Measurements from ENCODE around the gene SLC32A1. TPM values are rescaled to one million over a fixed set of nuclear protein-coding genes. Genes with fewer than 3 reads are reported as not detected.

SLC32A1 gene
- total RNA-seq, 1 experiment from 2014 or later, result not detected

GRCh38 chr20:38731738-38732113, 7.4 kb downstream of the SLC32A1 start:
- Mint-ChIP-seq H3K4me1 (ENCODE audit: low read depth, unreplicated experiment) (peaks cover 22% of the 10 kb centered on the region), H3K36me3 (ENCODE audit: insufficient read depth, unreplicated experiment) (peaks cover 13% of the 10 kb centered on the region), H3K27ac (ENCODE audit: unreplicated experiment) (no peak overlapping the region), H3K4me3 (ENCODE audit: low read depth, unreplicated experiment) (peak overlapping the region; percentile 58), H3K9me3 (ENCODE audit: low read depth, unreplicated experiment) (no peaks in the 10 kb centered on the region), H3K27me3 (ENCODE audit: unreplicated experiment) (peaks cover 100% of the 10 kb centered on the region)
- no peak for DNase-seq
- intact Hi-C loops (cut with micrococcal nuclease; ENCODE audit: unreplicated experiment), result loop anchor here (5.0 kb wide), 2 partner anchors 84 to 161 kb away; no protein-coding TSS in a partner anchor
- TF ChIP-seq CTCF (IDR thresholded peaks at IDR 0.05; ENCODE audit: unreplicated experiment), result no peak
- CTCF ChIA-PET, result interaction anchor here (0.6 kb wide), 1 partner anchor 287 kb away, joined by 4 read pairs; no protein-coding TSS in a partner anchor
- no TSS peak for BruUV-seq (replicated peaks)

- TF ChIP-seq CTCF (IDR thresholded peaks at IDR 0.05; ENCODE audit: unreplicated experiment), result no peak
- H3K27ac Mint-ChIP-seq (ENCODE audit: unreplicated experiment), result no peak overlapping the region
- H3K36me3 Mint-ChIP-seq (ENCODE audit: insufficient read depth, unreplicated experiment), result peaks cover 13% of the 10 kb centered on the region
- CTCF ChIA-PET, result interaction anchor here (0.6 kb wide), 1 partner anchor 344 kb away, joined by 3 read pairs; no protein-coding TSS in a partner anchor
- peaks cover 22% of the 10 kb centered on the region for H3K4me1 Mint-ChIP-seq (ENCODE audit: low read depth, unreplicated experiment)
- peaks cover 97% of the 10 kb centered on the region for H3K27me3 Mint-ChIP-seq (ENCODE audit: unreplicated experiment)
- no peaks in the 10 kb centered on the region for H3K9me3 Mint-ChIP-seq (ENCODE audit: low read depth, unreplicated experiment)
- intact Hi-C loops (cut with micrococcal nuclease; ENCODE audit: unreplicated experiment), result loop anchor here (5.0 kb wide), 2 partner anchors 86 to 159 kb away; no protein-coding TSS in a partner anchor
- no peak for DNase-seq
- no peak overlapping the region for H3K4me3 Mint-ChIP-seq (ENCODE audit: low read depth, unreplicated experiment)
- no TSS peak for BruUV-seq (replicated peaks)
These were observed 8.7 kb downstream of the SLC32A1 start for GRCh38 chr20:38732981-38733380.

- no peak for TF ChIP-seq CTCF (IDR thresholded peaks at IDR 0.05; ENCODE audit: unreplicated experiment)
- H3K4me3 Mint-ChIP-seq (ENCODE audit: low read depth, unreplicated experiment), result no peak overlapping the region
- H3K27ac Mint-ChIP-seq (ENCODE audit: unreplicated experiment), result no peak overlapping the region
- no peak for DNase-seq
- peaks cover 11% of the 10 kb centered on the region for H3K36me3 Mint-ChIP-seq (ENCODE audit: insufficient read depth, unreplicated experiment)
- no peaks in the 10 kb centered on the region for H3K9me3 Mint-ChIP-seq (ENCODE audit: low read depth, unreplicated experiment)
- BruUV-seq (replicated peaks), result no TSS peak
- CTCF ChIA-PET, result no interaction called here
- H3K4me1 Mint-ChIP-seq (ENCODE audit: low read depth, unreplicated experiment), result peaks cover 9% of the 10 kb centered on the region
- intact Hi-C loops (cut with micrococcal nuclease; ENCODE audit: unreplicated experiment), result no loop called here
- H3K27me3 Mint-ChIP-seq (ENCODE audit: unreplicated experiment), result peaks cover 97% of the 10 kb centered on the region
These were observed 10.9 kb downstream of the SLC32A1 start for GRCh38 chr20:38735172-38735571.

GRCh38 chr20:38737887-38738286, 13.6 kb downstream of the SLC32A1 start:
- H3K36me3 Mint-ChIP-seq (ENCODE audit: insufficient read depth, unreplicated experiment), result no peaks in the 10 kb centered on the region
- no peak for DNase-seq
- TF ChIP-seq CTCF (IDR thresholded peaks at IDR 0.05; ENCODE audit: unreplicated experiment), result no peak
- intact Hi-C loops (cut with micrococcal nuclease; ENCODE audit: unreplicated experiment), result no loop called here
- no TSS peak for BruUV-seq (replicated peaks)
- no peaks in the 10 kb centered on the region for H3K9me3 Mint-ChIP-seq (ENCODE audit: low read depth, unreplicated experiment)
- no peak overlapping the region for H3K27ac Mint-ChIP-seq (ENCODE audit: unreplicated experiment)
- peaks cover 97% of the 10 kb centered on the region for H3K27me3 Mint-ChIP-seq (ENCODE audit: unreplicated experiment)
- no peak overlapping the region for H3K4me3 Mint-ChIP-seq (ENCODE audit: low read depth, unreplicated experiment)
- CTCF ChIA-PET, result no interaction called here
- no peaks in the 10 kb centered on the region for H3K4me1 Mint-ChIP-seq (ENCODE audit: low read depth, unreplicated experiment)
